ENCODE measurements around the gene SSH3. TPM values are rescaled to one million over a fixed set of nuclear protein-coding genes. Genes with fewer than 3 reads are reported as not detected.
A peak's percentile ranks its signal among the peaks of the same experiment; 100 is the strongest.

The SSH3 gene
- total RNA-seq, 3 donors from 2014 or later: 28.8 to 55.2 (median 34.4) TPM

- Histone ChIP-seq H3K27me3 (no peaks in the 10 kb centered on the region), H3K27ac (peak overlapping the region; percentile 97 to 98), H3K4me3 (peak overlapping the region; percentile 73 to 76 (median 74)), H3K36me3 (no peaks in the 10 kb centered on the region), H3K4me1 (peaks cover 13 to 30% of the 10 kb centered on the region in 2 donors), H3K9me3 (no peaks in the 10 kb centered on the region)
- intact Hi-C loops (cut with DNase I; ENCODE audit: low total_unique reads): loop anchor here (5.0 kb wide), 1 partner anchor 38 kb away; the partner anchor contains the start of gene RAD9A
- no peak for DNase-seq (ENCODE audit: low spot score in 2 of 2)
- TF ChIP-seq POLR2A (IDR thresholded peaks at IDR 0.05) (no peak), POLR2AphosphoS5 (IDR thresholded peaks at IDR 0.05) (peak in 2 of 3 donors; percentile 37 to 82), CTCF (IDR thresholded peaks at IDR 0.05) (no peak)
Measured at GRCh38 chr11:67354075-67355022, 51.0 kb downstream of the SSH3 start.

- TF ChIP-seq POLR2AphosphoS5 (IDR thresholded peaks at IDR 0.05): no peak
- TF ChIP-seq CTCF (IDR thresholded peaks at IDR 0.05): no peak
- no peak for TF ChIP-seq POLR2A (IDR thresholded peaks at IDR 0.05)
- no peaks in the 10 kb centered on the region for H3K36me3 ChIP-seq
- no peaks in the 10 kb centered on the region for H3K9me3 ChIP-seq
- peak overlapping the region; percentile 97 to 98 for H3K27ac ChIP-seq
- H3K4me1 ChIP-seq: peaks cover 13 to 30% of the 10 kb centered on the region in 2 donors
- intact Hi-C loops (cut with DNase I; ENCODE audit: low total_unique reads): loop anchor here (5.0 kb wide), 1 partner anchor 37 kb away; the partner anchor contains the start of gene RAD9A
- H3K4me3 ChIP-seq: no peak overlapping the region
- H3K27me3 ChIP-seq: no peaks in the 10 kb centered on the region
- DNase-seq (ENCODE audit: low spot score in 2 of 2): no peak
Measured at GRCh38 chr11:67355023-67355793, 51.9 kb downstream of the SSH3 start.

- no peak overlapping the region for H3K4me3 ChIP-seq
- peak overlapping the region; percentile 97 to 98 for H3K27ac ChIP-seq
- H3K9me3 ChIP-seq: no peaks in the 10 kb centered on the region
- DNase-seq (ENCODE audit: low spot score in 2 of 2): no peak
- TF ChIP-seq POLR2A (IDR thresholded peaks at IDR 0.05) (no peak), POLR2AphosphoS5 (IDR thresholded peaks at IDR 0.05) (no peak), CTCF (IDR thresholded peaks at IDR 0.05) (no peak)
- H3K27me3 ChIP-seq: no peaks in the 10 kb centered on the region
- intact Hi-C loops (cut with DNase I; ENCODE audit: low total_unique reads): loop anchor here (5.0 kb wide), 1 partner anchor 36 kb away; the partner anchor contains the start of gene RAD9A
- no peaks in the 10 kb centered on the region for H3K36me3 ChIP-seq
- peaks cover 13 to 30% of the 10 kb centered on the region in 2 donors for H3K4me1 ChIP-seq
Measured at GRCh38 chr11:67355794-67356386, 52.6 kb downstream of the SSH3 start.

- intact Hi-C loops (cut with DNase I; ENCODE audit: low total_unique reads): loop anchor here (5.0 kb wide), 1 partner anchor 36 kb away; the partner anchor contains the start of gene RAD9A
- no peaks in the 10 kb centered on the region for H3K9me3 ChIP-seq
- peaks cover 13 to 29% of the 10 kb centered on the region in 2 donors for H3K4me1 ChIP-seq
- no peak overlapping the region for H3K4me3 ChIP-seq
- H3K27me3 ChIP-seq: no peaks in the 10 kb centered on the region
- no peaks in the 10 kb centered on the region for H3K36me3 ChIP-seq
- TF ChIP-seq POLR2A (IDR thresholded peaks at IDR 0.05): no peak
- no peak for TF ChIP-seq POLR2AphosphoS5 (IDR thresholded peaks at IDR 0.05)
- no peak for TF ChIP-seq CTCF (IDR thresholded peaks at IDR 0.05)
- no peak for DNase-seq (ENCODE audit: low spot score in 2 of 2)
- H3K27ac ChIP-seq: peak overlapping the region; percentile 49 to 97
Measured at GRCh38 chr11:67356387-67356863, 53.1 kb downstream of the SSH3 start.

All from breast epithelium (tissue), 4 donors.